GM21737 (cell line): ENCODE measurements around the gene KCNE3.
A peak's percentile ranks its signal among the peaks of the same experiment; 100 is the strongest.

Source experiments
- ATAC-seq: cut with Tn5 transposase; IDR thresholded peaks from one replicate; pipeline ENCODE4 v1.9.1; 2021; ENCODE audit warnings: mild to moderate bottlenecking, moderate library complexity; ENCODE audit not compliant: unreplicated experiment

KCNE3 gene

DNA sequence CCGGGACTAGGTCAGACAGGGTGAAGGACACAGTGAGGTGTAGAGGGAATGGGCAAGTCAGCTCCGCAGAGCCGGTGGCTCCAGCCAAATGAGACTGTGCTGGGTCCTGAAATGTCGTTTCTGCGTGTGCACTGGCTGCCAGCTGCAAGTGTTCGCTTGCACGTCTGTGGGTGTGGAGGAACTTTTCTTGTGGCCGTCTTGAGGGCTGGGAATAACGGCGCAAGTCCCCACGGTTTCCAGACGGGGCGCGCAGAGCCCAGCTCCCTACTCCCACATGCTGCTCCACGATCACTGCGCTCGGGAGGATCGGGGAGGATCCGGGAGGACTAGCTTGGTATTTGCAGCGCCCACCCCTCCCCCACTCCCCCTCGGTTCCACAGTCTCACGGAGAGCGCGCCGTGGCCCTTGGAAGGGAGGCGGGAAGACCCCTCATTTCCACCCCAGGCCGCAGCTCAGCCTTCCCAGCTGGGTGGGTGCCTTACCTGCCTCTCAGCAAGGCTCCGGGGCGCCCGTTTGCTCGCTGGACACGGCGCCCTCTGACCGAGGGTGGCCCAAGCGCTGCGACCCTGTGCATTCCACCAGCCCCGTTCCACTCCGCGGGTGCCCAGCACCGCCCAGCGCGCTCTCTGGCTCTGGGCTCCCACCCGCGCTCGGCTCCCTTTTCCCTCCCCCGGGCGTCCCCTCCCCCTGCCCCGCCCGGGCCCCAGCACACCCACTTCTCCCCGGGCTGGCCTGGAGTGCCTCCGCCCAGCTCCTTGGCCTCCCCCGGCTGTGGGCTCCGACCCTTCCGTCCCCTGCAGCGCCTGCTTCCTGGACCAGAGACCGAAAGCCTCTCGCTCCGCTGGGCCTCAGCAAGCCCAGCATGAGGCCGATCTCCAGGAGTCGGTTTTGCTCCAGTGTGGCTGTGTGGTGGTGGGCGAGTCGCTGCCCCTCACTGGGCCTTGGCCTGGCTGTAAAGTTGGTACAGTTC is at the start of gene KCNE3:
TSS of gene KCNE3 (minus strand) at position 634 of the 970 bp plus-strand sequence. CDS start 9,986 bp downstream, outside the sequence.
- no peak for ATAC-seq

DNA sequence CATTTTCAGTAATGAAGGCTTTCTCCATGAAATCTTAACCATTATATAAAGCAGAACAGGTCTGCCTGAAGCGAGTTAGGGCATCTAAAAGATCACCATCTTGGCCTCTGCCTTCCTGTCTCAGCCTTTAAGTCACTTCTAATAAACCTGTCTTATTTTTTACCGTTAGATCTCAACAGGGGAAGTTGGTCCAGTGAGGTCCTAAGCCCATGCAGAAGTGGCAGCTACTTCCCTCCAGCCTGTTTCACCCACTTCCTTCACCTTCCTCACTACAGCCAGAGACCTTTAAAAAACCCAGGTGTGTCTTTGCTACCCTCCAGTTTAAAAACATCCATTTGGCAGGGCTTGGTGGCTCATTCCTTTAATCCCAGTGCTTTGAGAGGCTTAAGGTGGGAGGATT is 40.2 kb upstream of the KCNE3 start:
- ATAC-seq, result no peak

DNA sequence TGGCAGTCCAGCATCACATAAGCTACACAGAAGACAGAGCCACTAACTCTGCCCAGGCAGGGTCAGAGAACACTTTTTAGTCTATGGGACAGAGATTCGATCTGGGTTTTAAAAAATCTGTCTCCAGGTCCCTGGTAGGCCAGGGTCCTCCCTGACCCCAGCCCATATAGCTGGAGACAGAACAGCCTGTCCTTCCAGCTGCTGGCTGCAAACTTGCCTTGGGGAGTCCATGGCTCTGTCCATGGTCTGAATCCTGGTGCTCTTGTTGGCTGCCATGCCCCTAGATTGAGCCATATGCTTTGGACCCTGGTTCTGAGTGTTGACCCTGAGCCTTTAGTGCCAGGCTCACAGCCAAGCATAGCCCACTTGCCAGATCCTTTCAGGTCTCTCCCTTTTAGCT is 39.5 kb upstream of the KCNE3 start:
- ATAC-seq, result no peak

DNA sequence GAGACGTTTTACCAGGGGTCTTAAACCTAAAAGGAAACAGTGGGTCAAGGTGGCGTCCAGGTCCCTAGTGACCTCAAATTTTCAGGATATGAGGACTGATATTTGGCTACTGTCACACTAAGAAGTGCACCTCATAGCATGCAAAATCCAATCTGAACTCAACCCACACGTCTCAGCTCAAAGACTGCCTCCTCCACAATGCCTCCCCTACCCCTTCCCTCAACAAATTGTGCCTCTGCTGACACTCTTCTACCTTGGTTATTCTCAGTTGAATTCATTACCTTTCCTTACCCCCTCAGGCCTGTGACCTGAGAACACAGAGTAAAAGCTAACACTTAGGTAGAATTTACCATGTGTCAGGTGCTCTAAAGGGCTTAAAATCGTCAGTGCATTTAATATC is 38.6 kb upstream of the KCNE3 start:
- no peak for ATAC-seq

DNA sequence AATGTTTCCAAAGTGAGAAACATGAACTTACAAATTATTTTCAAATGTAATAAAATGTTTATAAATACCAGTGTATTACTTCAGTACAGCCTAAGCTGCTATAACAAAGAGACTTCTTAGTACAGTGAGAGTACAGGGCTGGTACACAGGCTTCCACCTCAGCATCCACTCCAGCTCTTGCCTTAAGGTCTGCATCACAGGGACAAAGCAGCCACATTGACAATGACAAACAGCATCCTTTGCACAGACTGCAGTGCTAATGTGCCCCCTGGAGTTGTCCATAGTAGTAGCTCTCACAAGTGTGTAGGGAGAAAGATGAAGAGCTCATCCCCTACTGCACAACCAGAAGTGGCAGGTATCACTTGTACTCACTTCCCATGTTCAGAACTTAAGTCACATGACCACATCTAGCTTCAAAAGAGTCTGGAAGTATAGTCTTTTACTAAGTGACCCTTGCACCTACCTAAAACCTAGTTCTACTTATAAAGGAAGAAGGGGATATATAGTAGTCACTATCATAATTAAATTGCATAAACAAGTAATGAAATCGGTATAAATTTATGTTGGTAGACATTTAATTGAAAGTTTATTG is 36.8 kb upstream of the KCNE3 start:
- ATAC-seq, result no peak

DNA sequence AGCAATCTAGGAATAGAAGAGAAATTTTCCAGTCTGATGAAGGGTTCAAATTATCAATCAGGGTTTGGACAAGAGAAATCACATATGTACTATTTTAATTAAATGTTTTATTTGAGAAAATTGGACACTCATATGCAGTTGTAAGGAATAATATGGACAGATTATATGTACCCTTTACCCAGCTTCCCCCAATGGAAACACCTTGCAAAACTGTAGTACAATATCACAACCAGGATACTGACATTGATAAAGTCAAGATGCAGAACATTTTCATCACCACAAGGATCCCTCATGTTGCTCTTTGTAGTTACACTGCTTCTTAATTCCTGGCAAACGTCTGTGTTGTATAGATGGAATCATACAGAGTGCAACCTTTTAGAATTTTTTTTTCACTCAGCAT is 27.6 kb upstream of the KCNE3 start:
- ATAC-seq, result no peak

GRCh38 chr11:74493791-74494630 is 26.7 kb upstream of the KCNE3 start:
- no peak for ATAC-seq

- ATAC-seq, result peak; percentile 97
Observed at GRCh38 chr11:74492974-74493790, 25.8 kb upstream of the KCNE3 start, which contains the start of gene LIPT2. LIPT2 (minus strand) TSS chr11:74493724; CDS start chr11:74493703, 21 bp downstream.

GRCh38 chr11:74492084-74492483 is 24.7 kb upstream of the KCNE3 start:
- no peak for ATAC-seq

DNA sequence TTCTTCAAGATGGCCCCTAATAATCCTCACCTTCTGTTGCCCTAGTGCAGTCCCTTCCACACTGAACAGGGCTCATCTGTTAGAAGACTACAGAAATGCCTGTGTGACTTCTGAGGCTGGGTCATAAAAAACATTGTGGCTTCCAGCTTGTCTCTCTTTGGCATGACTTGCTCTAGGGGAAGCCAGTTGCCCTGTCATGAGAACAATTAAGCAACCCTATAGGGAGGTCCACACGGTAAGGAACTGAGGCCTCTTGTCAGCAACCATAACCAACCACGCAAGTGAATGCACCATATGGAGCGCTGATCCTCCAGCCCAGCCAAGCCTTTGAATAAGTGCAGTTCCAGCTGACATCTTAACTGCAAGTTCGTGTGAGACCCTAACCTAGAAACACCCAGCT is 23.6 kb upstream of the KCNE3 start:
- no peak for ATAC-seq

DNA sequence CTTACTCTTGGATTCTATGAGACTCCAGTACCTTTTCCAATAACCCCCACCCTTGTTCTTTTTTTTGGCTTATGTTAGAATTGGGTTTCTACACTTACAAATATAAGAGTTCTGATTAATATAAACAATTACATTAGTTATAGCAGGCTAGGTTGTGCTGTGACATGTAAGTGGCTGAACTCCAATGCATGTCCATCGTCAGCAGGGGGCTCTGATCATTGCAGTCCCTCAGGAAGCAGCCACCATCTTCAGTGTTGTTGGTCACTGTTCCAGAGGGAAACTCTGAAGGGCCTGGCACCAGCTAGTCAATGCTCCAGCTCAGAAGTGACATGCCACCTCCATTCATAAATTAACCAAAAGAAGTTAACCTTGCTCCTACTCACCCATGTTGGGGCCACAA is 20.5 kb upstream of the KCNE3 start:
- no peak for ATAC-seq

DNA sequence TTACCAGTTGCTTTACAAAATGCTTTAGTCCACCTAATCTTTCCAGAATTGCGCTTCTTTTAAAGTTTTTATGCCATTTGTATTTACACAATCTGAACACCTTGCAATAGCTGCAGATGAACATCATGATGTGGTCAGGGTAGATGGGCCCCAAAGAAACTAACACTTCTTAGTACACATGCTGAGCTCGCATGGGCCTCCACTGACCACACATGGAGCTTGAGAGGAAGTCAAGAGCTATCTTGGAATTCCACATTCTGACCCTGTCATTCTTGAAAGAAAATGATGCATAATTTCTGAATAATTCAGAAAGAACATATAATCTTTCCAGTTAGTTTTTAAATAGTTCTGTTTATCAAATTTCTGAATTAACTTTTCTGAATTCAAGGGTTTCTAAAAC is 18.5 kb upstream of the KCNE3 start:
- no peak for ATAC-seq

- no peak for ATAC-seq
Observed at GRCh38 chr11:74480688-74481417, 13.5 kb upstream of the KCNE3 start.

GRCh38 chr11:74479732-74480123 is 12.4 kb upstream of the KCNE3 start:
- no peak for ATAC-seq

- no peak for ATAC-seq
Observed at GRCh38 chr11:74478877-74479731, 11.8 kb upstream of the KCNE3 start.

GRCh38 chr11:74476536-74476935 is 9.2 kb upstream of the KCNE3 start:
- ATAC-seq, result no peak

GRCh38 chr11:74474316-74474715 is 7.0 kb upstream of the KCNE3 start:
- ATAC-seq, result no peak

DNA sequence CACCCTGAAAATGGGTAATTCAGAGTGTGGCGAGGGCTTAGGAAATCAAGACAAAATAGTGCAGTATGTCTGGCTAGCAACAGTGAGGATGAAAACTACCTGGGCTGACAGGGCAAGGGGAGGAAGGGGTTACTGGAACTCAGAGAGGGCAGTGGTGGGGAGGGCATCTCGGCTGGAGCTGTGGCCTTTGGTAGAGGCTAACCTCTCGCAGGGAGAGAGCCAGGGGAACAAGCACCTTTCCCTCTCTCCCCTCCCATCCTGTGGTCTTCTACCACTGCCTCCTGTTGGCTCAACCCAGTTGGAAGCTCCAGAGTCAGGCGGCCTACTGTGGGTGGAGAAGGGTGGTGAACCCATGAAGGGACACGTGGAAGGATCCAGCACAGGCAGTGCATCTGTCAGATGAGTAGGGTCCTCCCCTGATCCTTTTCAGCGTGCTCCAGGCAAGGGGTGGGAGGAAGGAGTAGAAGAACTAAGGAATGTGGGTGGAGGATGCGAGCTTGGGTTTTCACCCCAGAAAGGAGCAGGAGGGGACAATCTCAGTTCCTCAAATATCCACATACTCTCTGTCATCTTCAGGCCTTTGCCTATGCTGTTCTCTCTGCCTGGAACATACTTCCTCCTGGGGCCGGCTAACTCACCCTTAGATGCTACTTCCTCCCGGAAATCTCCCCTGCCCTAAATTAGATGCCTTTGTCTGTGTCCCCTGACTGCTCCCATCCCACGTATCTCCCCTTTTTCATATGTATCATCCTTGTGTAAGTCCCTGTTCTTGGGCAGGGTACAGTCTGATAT is 6.2 kb upstream of the KCNE3 start:
- no peak for ATAC-seq
